Measurements from ENCODE around the gene ECM1. TPM values are rescaled to one million over a fixed set of nuclear protein-coding genes. Genes with fewer than 3 reads are reported as not detected.

The ECM1 gene
- total RNA-seq, 1 donor = 45.2 TPM

GRCh38 chr1:150508982-150509381 lies 1.1 kb downstream of the ECM1 start:
- no peak for TF ChIP-seq CTCF (IDR thresholded peaks at IDR 0.05; ENCODE audit: insufficient read depth, low read length)
- peak; percentile 13 for DNase-seq (ENCODE audit: low read depth)
- peak overlapping the region; percentile 69 for H3K4me3 ChIP-seq (ENCODE audit: low read depth, low read length)

- DNase-seq (ENCODE audit: low read depth) = no peak
- no peak for TF ChIP-seq CTCF (IDR thresholded peaks at IDR 0.05; ENCODE audit: insufficient read depth, low read length)
- H3K4me3 ChIP-seq (ENCODE audit: low read depth, low read length) = no peak overlapping the region
Measured at GRCh38 chr1:150511551-150511950, 3.6 kb downstream of the ECM1 start.

- DNase-seq (ENCODE audit: low read depth) = no peak
- no peak for TF ChIP-seq CTCF (IDR thresholded peaks at IDR 0.05; ENCODE audit: insufficient read depth, low read length)
- H3K4me3 ChIP-seq (ENCODE audit: low read depth, low read length) = no peak overlapping the region
Measured at GRCh38 chr1:150511985-150512660, 4.2 kb downstream of the ECM1 start.

GRCh38 chr1:150512846-150513245 lies 4.9 kb downstream of the ECM1 start:
- no peak for TF ChIP-seq CTCF (IDR thresholded peaks at IDR 0.05; ENCODE audit: insufficient read depth, low read length)
- H3K4me3 ChIP-seq (ENCODE audit: low read depth, low read length) = no peak overlapping the region
- DNase-seq (ENCODE audit: low read depth) = no peak

- no peak for DNase-seq (ENCODE audit: low read depth)
- TF ChIP-seq CTCF (IDR thresholded peaks at IDR 0.05; ENCODE audit: insufficient read depth, low read length) = no peak
- no peak overlapping the region for H3K4me3 ChIP-seq (ENCODE audit: low read depth, low read length)
Measured at GRCh38 chr1:150513351-150513791, 5.5 kb downstream of the ECM1 start.

GRCh38 chr1:150514260-150514659 lies 6.4 kb downstream of the ECM1 start:
- DNase-seq (ENCODE audit: low read depth) = no peak
- no peak overlapping the region for H3K4me3 ChIP-seq (ENCODE audit: low read depth, low read length)
- TF ChIP-seq CTCF (IDR thresholded peaks at IDR 0.05; ENCODE audit: insufficient read depth, low read length) = no peak

- H3K4me3 ChIP-seq (ENCODE audit: low read depth, low read length) = peak overlapping the region; percentile 70
- DNase-seq (ENCODE audit: low read depth) = no peak
- TF ChIP-seq CTCF (IDR thresholded peaks at IDR 0.05; ENCODE audit: insufficient read depth, low read length) = no peak
Measured at GRCh38 chr1:150514913-150515327, 7.0 kb downstream of the ECM1 start.
